H1 (cell line): Measurements from ENCODE around the gene CIITA. TPM values are rescaled to one million over a fixed set of nuclear protein-coding genes. Genes with fewer than 3 reads are reported as not detected.

Source experiments
- CTCF ChIA-PET: fragments of 300-600 bp; sonication (Branson Sonifier 250); formaldehyde crosslinking; loops from one replicate; lab custom pipeline; 2021; ENCODE audit not compliant: partially characterized antibody; lab: Charles Lee
- POLR2A ChIA-PET: fragments of 300-600 bp; sonication (Branson Sonifier 250); formaldehyde crosslinking; loops from one replicate; lab custom pipeline; 2021; ENCODE audit warnings: inconsistent platforms; ENCODE audit not compliant: partially characterized antibody; lab: Charles Lee
- DNase-seq, 2 experiments: peaks; one replicate each; pipeline versions ENCODE4 v3.0.0 to v3.0.0-alpha.2; 2010 to 2022; ENCODE audit warnings: low spot score in 2 of 2, low read depth in 1 of 2, mixed read lengths in 1 of 2
- FAIRE-seq: peaks from 2 replicates; lab custom pipeline; 2011; peaks lifted over from hg19 to GRCh38; lab: Jason Lieb, UNC
- H2AFZ ChIP-seq: 2 replicates; pipeline ENCODE4 v1.8.1; 2012; ENCODE audit warnings: low read length, inconsistent platforms
- H2AK5ac ChIP-seq: 2 replicates; pipeline ENCODE4 v1.6.1; 2013; ENCODE audit warnings: low read depth, low read length
- H2BK120ac ChIP-seq: replicated peaks from 2 replicates; pipeline ENCODE3; 2013; ENCODE audit warnings: low read depth, low read length, inconsistent platforms
- H2BK12ac ChIP-seq: 2 replicates; pipeline ENCODE4 v1.6.1; 2013; ENCODE audit warnings: low read depth, low read length
- H2BK15ac ChIP-seq: 2 replicates; pipeline ENCODE4 v1.6.1; 2013; ENCODE audit warnings: low read length
- H2BK20ac ChIP-seq: 2 replicates; pipeline ENCODE4 v1.6.1; 2013; ENCODE audit warnings: low read length
- H2BK5ac ChIP-seq: 2 replicates; pipeline ENCODE4 v1.6.1; 2013; ENCODE audit warnings: low read depth, low read length
- H3K14ac ChIP-seq: 2 replicates; pipeline ENCODE4 v1.6.1; 2013; ENCODE audit warnings: inconsistent platforms; ENCODE audit not compliant: insufficient read length
- H3K18ac ChIP-seq: 2 replicates; pipeline ENCODE4 v1.6.1; 2013; ENCODE audit warnings: low read length; ENCODE audit errors: extremely low read depth
- H3K23ac ChIP-seq: 2 replicates; pipeline ENCODE4 v1.6.1; 2013; ENCODE audit warnings: inconsistent platforms; ENCODE audit not compliant: insufficient read length
- H3K23me2 ChIP-seq: 2 replicates; pipeline ENCODE4 v1.6.1; 2013; ENCODE audit warnings: low read depth, low read length
- H3K27ac ChIP-seq: 2 replicates; pipeline ENCODE4 v1.6.1; 2011; ENCODE audit warnings: low read depth, low read length, inconsistent platforms
- H3K27me3 ChIP-seq, 4 experiments: replicated peaks in 1 of 4; 1 replicate in 1 of 4; 2 replicates in 3 of 4; pipeline versions ENCODE4 v1.6.1 to v1.8.1; 2011 to 2013; ENCODE audit warnings: low read length in 3 of 4, mild to moderate bottlenecking in 3 of 4, inconsistent platforms in 2 of 4, mixed read lengths in 2 of 4, moderate library complexity in 1 of 4; ENCODE audit not compliant: control insufficient read depth in 3 of 4, insufficient read depth in 3 of 4; ENCODE audit errors: extremely low read depth in 1 of 4
- H3K36me3 ChIP-seq, 4 experiments: 2 replicates each; pipeline versions ENCODE4 v1.6.1 to v1.8.1; 2011 to 2013; ENCODE audit warnings: mild to moderate bottlenecking in 4 of 4, low read length in 3 of 4, moderate library complexity in 2 of 4, control low read depth in 1 of 4, inconsistent platforms in 1 of 4; ENCODE audit not compliant: insufficient read depth in 4 of 4, control insufficient read depth in 2 of 4
- H3K4ac ChIP-seq: replicated peaks from 2 replicates; pipeline ENCODE3; 2013; ENCODE audit warnings: low read length, low read depth, mixed read lengths, inconsistent platforms; ENCODE audit not compliant: insufficient read length
- H3K4me1 ChIP-seq, 4 experiments: replicated peaks in 1 of 4; 1 replicate in 1 of 4; 2 replicates in 3 of 4; pipeline versions ENCODE4 v1.6.1 to v1.8.1; 2011 to 2013; ENCODE audit warnings: low read length in 3 of 4, inconsistent platforms in 2 of 4, mixed read lengths in 1 of 4; ENCODE audit not compliant: insufficient read depth in 4 of 4, control insufficient read depth in 3 of 4
- H3K4me2 ChIP-seq, 2 experiments: 2 replicates each; pipeline versions ENCODE4 v1.6.1 to v1.8.1; 2011 to 2013; ENCODE audit warnings: low read depth in 2 of 2, low read length in 2 of 2, control low read depth in 1 of 2, inconsistent platforms in 1 of 2, mild to moderate bottlenecking in 1 of 2; ENCODE audit not compliant: insufficient read depth in 1 of 2
- H3K4me3 ChIP-seq, 4 experiments: fragments of 200-600, 300-600 bp in 1 of 4; sonication (generic), shearing (Covaris generic), sonication (Bioruptor Twin) in 1 of 4; 2 replicates each; pipeline versions ENCODE4 v1.5.1 to v1.8.1; 2011 to 2016; ENCODE audit warnings: low read length in 4 of 4, low read depth in 3 of 4, control low read depth in 2 of 4, inconsistent platforms in 2 of 4, mild to moderate bottlenecking in 2 of 4, mixed read lengths in 1 of 4, moderate library complexity in 1 of 4; ENCODE audit not compliant: insufficient read depth in 2 of 4; ENCODE audit errors: extremely low read depth in 1 of 4
- H3K56ac ChIP-seq: replicated peaks from 2 replicates; pipeline ENCODE3; 2013; ENCODE audit warnings: low read depth, mild to moderate bottlenecking, mixed read lengths, low read length, inconsistent platforms; ENCODE audit not compliant: insufficient read length
- H3K79me1 ChIP-seq: 2 replicates; pipeline ENCODE4 v1.6.1; 2013; ENCODE audit warnings: low read depth, low read length, control low read depth
- H3K79me2 ChIP-seq, 2 experiments: 2 replicates each; pipeline versions ENCODE4 v1.6.1 to v1.8.1; 2012 to 2013; ENCODE audit warnings: low read length in 2 of 2, mild to moderate bottlenecking in 2 of 2, inconsistent platforms in 1 of 2; ENCODE audit not compliant: insufficient read depth in 2 of 2, control insufficient read depth in 1 of 2
- H3K9ac ChIP-seq, 4 experiments: replicated peaks in 1 of 4; 1 replicate in 1 of 4; 2 replicates in 3 of 4; pipeline versions ENCODE4 v1.6.1 to v1.8.1; 2011 to 2013; ENCODE audit warnings: low read depth in 3 of 4, low read length in 3 of 4, control low read depth in 2 of 4, mild to moderate bottlenecking in 2 of 4, moderate library complexity in 2 of 4, inconsistent platforms in 1 of 4; ENCODE audit errors: extremely low read depth in 1 of 4
- H3K9me3 ChIP-seq, 2 experiments: 2 replicates each; pipeline versions ENCODE4 v1.6.1 to v1.8.1; 2012 to 2013; ENCODE audit warnings: mild to moderate bottlenecking in 2 of 2, moderate library complexity in 2 of 2, control low read depth in 1 of 2, inconsistent platforms in 1 of 2, low read depth in 1 of 2, low read length in 1 of 2, mixed read lengths in 1 of 2; ENCODE audit not compliant: insufficient read depth in 2 of 2
- H4K20me1 ChIP-seq, 2 experiments: replicated peaks in 1 of 2; 2 replicates each; pipeline versions ENCODE3 to v1.8.1; 2011 to 2013; ENCODE audit warnings: inconsistent platforms in 2 of 2, low read length in 2 of 2, mild to moderate bottlenecking in 1 of 2; ENCODE audit not compliant: insufficient read depth in 2 of 2, control insufficient read depth in 1 of 2
- H4K5ac ChIP-seq: 2 replicates; pipeline ENCODE4 v1.6.1; 2013; ENCODE audit warnings: low read length, low read depth, mixed read lengths, inconsistent platforms; ENCODE audit not compliant: insufficient read length
- H4K8ac ChIP-seq: 2 replicates; pipeline ENCODE4 v1.8.0; 2013; ENCODE audit warnings: mild to moderate bottlenecking, moderate library complexity, low read length, inconsistent platforms; ENCODE audit not compliant: insufficient read depth; ENCODE audit errors: extremely low read depth
- H4K91ac ChIP-seq: replicated peaks from 2 replicates; pipeline ENCODE3; 2013; ENCODE audit warnings: low read length, mixed read lengths, inconsistent platforms; ENCODE audit not compliant: insufficient read length
- BCL11A ChIP-seq, 2 experiments: IDR thresholded peaks; one replicate each; pipeline ENCODE4 v1.6.1; 2011; ENCODE audit warnings: low read depth in 2 of 2, low read length in 2 of 2, mild to moderate bottlenecking in 2 of 2
- EZH2 ChIP-seq: fragments of 200-600 bp; sonication (generic); IDR thresholded peaks from 2 replicates; pipeline ENCODE4 v1.7.1; 2012; ENCODE audit warnings: low read depth, mild to moderate bottlenecking, moderate library complexity, low read length, inconsistent platforms; ENCODE audit not compliant: severe bottlenecking
- HDAC2 ChIP-seq, 2 experiments: fragments of 300-600 bp in 1 of 2; sonication (generic) in 1 of 2; IDR thresholded peaks; 2 replicates each; pipeline ENCODE4 v1.6.1; 2011 to 2012; ENCODE audit warnings: low read depth in 2 of 2, low read length in 2 of 2, mild to moderate bottlenecking in 2 of 2, moderate library complexity in 2 of 2, borderline replicate concordance in 1 of 2, inconsistent platforms in 1 of 2
- HDAC6 ChIP-seq: IDR thresholded peaks from one replicate; pipeline ENCODE4 v1.7.1; 2012; ENCODE audit warnings: low read depth, mild to moderate bottlenecking, inconsistent platforms, low read length, moderate library complexity
- POLR2A ChIP-seq, 2 experiments: IDR thresholded peaks; 1 replicate in 1 of 2; 2 replicates in 1 of 2; pipeline ENCODE4 v1.6.1; 2011; ENCODE audit warnings: low read depth in 2 of 2, low read length in 2 of 2, mild to moderate bottlenecking in 2 of 2; ENCODE audit errors: control extremely low read depth in 1 of 2
- RFX5 ChIP-seq: IDR thresholded peaks from 2 replicates; pipeline ENCODE4 v1.6.1; 2011; ENCODE audit warnings: low read depth, low read length, improper control_type of control experiment, borderline replicate concordance
- TAF1 ChIP-seq: IDR thresholded peaks from 2 replicates; pipeline ENCODE4 v1.6.1; 2011; ENCODE audit warnings: mild to moderate bottlenecking, low read depth, low read length
- TAF7 ChIP-seq: optimal IDR thresholded peaks from 2 replicates; pipeline ENCODE3; 2011; ENCODE audit warnings: low read depth, mild to moderate bottlenecking, inconsistent platforms, low read length, moderate library complexity, borderline replicate concordance
- YY1 ChIP-seq: IDR thresholded peaks from 2 replicates; pipeline ENCODE4 v1.6.1; 2011; ENCODE audit warnings: low read depth, mild to moderate bottlenecking, low read length
- ZNF274 ChIP-seq: IDR thresholded peaks from 2 replicates; pipeline ENCODE4 v1.7.0; 2012; ENCODE audit warnings: low read length, borderline replicate concordance; ENCODE audit errors: extremely low read depth
- WGBS, 2 experiments: shearing (Covaris generic) in 1 of 2; methylation state at CpG; one replicate each; pipeline versions ENCODE4 v1.1.6 to v1.1.7; 2013 to 2015; ENCODE audit warnings: low lambda C conversion rate in 2 of 2, mixed read lengths in 2 of 2, inconsistent platforms in 1 of 2, low coverage in 1 of 2, missing lambda C conversion rate in 1 of 2; ENCODE audit not compliant: insufficient replicate concordance in 2 of 2, insufficient coverage in 1 of 2, insufficient read length in 1 of 2; ENCODE audit errors: extremely low coverage in 1 of 2, missing lambda C conversion rate in 1 of 2; 5-methylcytosine and 5-hydroxymethylcytosine counted together
- polyA plus RNA-seq, 7 experiments: library from polyadenylated mRNA; depleted of rRNA in 3 of 7; stranded (reverse) in 5 of 7; unstranded in 2 of 7; fragments of >200 nt in 5 of 7; fragments of 200-250 nt in 2 of 7; gene quantifications; 1 replicate in 5 of 7; 2 replicates in 1 of 7; 4 replicates in 1 of 7; pipeline versions ENCODE4 v1.2.1 to v1.2.3, GENCODE V29; 2011 to 2013; ENCODE audit warnings: missing spikeins in 2 of 7, mixed read lengths in 2 of 7
- total RNA-seq: library from RNA; stranded (reverse); fragmentation: NEBNext Ultra II Directional; extraction: Animal tissue kit (Norgen Biotek cat#: 25700); gene quantifications from 2 replicates; pipeline ENCODE4 v1.2.1, GENCODE V29; 2021
- TF ChIP-seq, protein P1 (sequence below): IDR thresholded peaks from 2 replicates; pipeline ENCODE4 v1.6.1; 2012; ENCODE audit warnings: low read length, inconsistent platforms

The CIITA gene
- total and polyA plus RNA-seq, 2 of the 8 experiments (the other 6 are each of a cell fraction or from before 2014, with no cell fraction given) = 0.07 to 0.17 TPM

GRCh38 chr16:10972108-10972818 lies 95.3 kb downstream of the CIITA start:
- no peak overlapping the region for H2BK20ac ChIP-seq
- no peak overlapping the region for H2BK5ac ChIP-seq
- peaks cover 0 to 3% of the 10 kb centered on the region in 2 experiments for H4K20me1 ChIP-seq
- H3K23me2 ChIP-seq = no peaks in the 10 kb centered on the region
- 89% methylated on average over 4 of the region's 4 CpGs; no CpG with 5 or more reads in 1 of the 2 experiments for WGBS, 2 experiments
- no peak overlapping the region for H3K4me3 ChIP-seq
- no peak overlapping the region for H4K8ac ChIP-seq
- ChIA-PET CTCF (interaction anchor here (0.6 to 8.2 kb wide), 11 partner anchors 8 to 400 kb away, joined by 3 to 67 read pairs (median 6); partner anchors contain the start of gene SOCS1), POLR2A (interaction anchor here (1.0 kb wide), 1 partner anchor 283 kb away, joined by 3 read pairs; no protein-coding TSS in a partner anchor)
- 0 out of 8 replicates have a peak, but pooled peaks cover 0 to 3% (median 0%) of the 10 kb centered on the region in 4 experiments for H3K36me3 ChIP-seq
- H2BK120ac ChIP-seq = no peak overlapping the region
- H3K27ac ChIP-seq = no peak overlapping the region
- H3K56ac ChIP-seq = no peak overlapping the region
- H3K79me1 ChIP-seq = no peaks in the 10 kb centered on the region
- H4K5ac ChIP-seq = no peak overlapping the region
- H2AFZ ChIP-seq = no peak overlapping the region
- H3K23ac ChIP-seq = no peak overlapping the region
- H2BK15ac ChIP-seq = no peak overlapping the region
- H3K18ac ChIP-seq = no peak overlapping the region
- no peaks in the 10 kb centered on the region for H3K9me3 ChIP-seq
- no peaks in the 10 kb centered on the region for H3K27me3 ChIP-seq
- no peak overlapping the region for H3K14ac ChIP-seq
- H3K4me2 ChIP-seq = no peak overlapping the region
- H3K79me2 ChIP-seq = no peaks in the 10 kb centered on the region
- H4K91ac ChIP-seq = no peak overlapping the region
- no peak overlapping the region for H2AK5ac ChIP-seq
- H3K4ac ChIP-seq = no peak overlapping the region
- no peak for DNase-seq
- H3K9ac ChIP-seq = no peak overlapping the region
- H3K4me1 ChIP-seq = peaks cover 0 to 2% (median 0%) of the 10 kb centered on the region in 4 experiments; a peak in 2 of 7 replicates
- no peak for FAIRE-seq
- H2BK12ac ChIP-seq = no peak overlapping the region
- TF ChIP-seq BCL11A (IDR thresholded peaks at IDR 0.05; ENCODE audit: low read depth in 2 of 2, low read length in 2 of 2) (no peak), EZH2 (no peak), HDAC6 (no peak), TAF7 (no peak), ZNF274 (no peak), HDAC2 (IDR thresholded peaks at IDR 0.05; ENCODE audit: borderline replicate concordance in 1 of 2, low read depth in 2 of 2, low read length in 2 of 2) (no peak), POLR2A (IDR thresholded peaks at IDR 0.05; ENCODE audit: control extremely low read depth in 1 of 2, low read depth in 2 of 2, low read length in 2 of 2) (no peak), RFX5 (no peak), TAF1 (no peak), YY1 (no peak)
- TF ChIP-seq, protein P1, sequence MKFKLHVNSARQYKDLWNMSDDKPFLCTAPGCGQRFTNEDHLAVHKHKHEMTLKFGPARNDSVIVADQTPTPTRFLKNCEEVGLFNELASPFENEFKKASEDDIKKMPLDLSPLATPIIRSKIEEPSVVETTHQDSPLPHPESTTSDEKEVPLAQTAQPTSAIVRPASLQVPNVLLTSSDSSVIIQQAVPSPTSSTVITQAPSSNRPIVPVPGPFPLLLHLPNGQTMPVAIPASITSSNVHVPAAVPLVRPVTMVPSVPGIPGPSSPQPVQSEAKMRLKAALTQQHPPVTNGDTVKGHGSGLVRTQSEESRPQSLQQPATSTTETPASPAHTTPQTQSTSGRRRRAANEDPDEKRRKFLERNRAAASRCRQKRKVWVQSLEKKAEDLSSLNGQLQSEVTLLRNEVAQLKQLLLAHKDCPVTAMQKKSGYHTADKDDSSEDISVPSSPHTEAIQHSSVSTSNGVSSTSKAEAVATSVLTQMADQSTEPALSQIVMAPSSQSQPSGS = no peak
